ENCODE results near the gene SCG3.

Gene SCG3

DNA sequence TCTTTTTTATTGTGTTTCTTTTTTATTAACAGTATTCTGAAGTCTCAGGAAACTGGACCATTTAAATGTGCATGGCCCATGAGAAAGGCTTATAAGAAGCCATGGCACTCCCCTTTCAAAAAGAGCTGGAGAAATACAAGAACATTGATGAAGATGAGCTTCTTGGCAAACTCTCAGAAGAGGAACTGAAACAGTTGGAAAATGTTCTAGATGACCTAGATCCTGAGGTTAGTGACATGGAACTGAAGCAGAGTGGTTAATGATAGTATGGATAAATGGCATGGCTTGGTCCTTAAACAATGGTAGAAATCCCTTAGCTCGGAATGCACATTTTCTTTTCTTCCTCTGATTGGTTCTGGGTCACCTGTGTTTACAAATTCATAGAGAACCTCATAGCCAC, 85.0 kb downstream of the SCG3 start:
- TF ChIP-seq POLR2AphosphoS5 (IDR thresholded peaks at IDR 0.05; ENCODE audit: low read depth, low read length) (no peak), SIN3A (IDR thresholded peaks at IDR 0.05; ENCODE audit: borderline replicate concordance, insufficient read depth, low read length) (no peak), FOXP2 (optimal IDR thresholded peaks at IDR 0.05; ENCODE audit: borderline replicate concordance, extremely low read depth, extremely low read length, insufficient read depth) (no peak), TAF1 (IDR thresholded peaks at IDR 0.05; ENCODE audit: borderline replicate concordance, insufficient read depth, low read length) (no peak)
- TF ChIP-seq, protein P1, sequence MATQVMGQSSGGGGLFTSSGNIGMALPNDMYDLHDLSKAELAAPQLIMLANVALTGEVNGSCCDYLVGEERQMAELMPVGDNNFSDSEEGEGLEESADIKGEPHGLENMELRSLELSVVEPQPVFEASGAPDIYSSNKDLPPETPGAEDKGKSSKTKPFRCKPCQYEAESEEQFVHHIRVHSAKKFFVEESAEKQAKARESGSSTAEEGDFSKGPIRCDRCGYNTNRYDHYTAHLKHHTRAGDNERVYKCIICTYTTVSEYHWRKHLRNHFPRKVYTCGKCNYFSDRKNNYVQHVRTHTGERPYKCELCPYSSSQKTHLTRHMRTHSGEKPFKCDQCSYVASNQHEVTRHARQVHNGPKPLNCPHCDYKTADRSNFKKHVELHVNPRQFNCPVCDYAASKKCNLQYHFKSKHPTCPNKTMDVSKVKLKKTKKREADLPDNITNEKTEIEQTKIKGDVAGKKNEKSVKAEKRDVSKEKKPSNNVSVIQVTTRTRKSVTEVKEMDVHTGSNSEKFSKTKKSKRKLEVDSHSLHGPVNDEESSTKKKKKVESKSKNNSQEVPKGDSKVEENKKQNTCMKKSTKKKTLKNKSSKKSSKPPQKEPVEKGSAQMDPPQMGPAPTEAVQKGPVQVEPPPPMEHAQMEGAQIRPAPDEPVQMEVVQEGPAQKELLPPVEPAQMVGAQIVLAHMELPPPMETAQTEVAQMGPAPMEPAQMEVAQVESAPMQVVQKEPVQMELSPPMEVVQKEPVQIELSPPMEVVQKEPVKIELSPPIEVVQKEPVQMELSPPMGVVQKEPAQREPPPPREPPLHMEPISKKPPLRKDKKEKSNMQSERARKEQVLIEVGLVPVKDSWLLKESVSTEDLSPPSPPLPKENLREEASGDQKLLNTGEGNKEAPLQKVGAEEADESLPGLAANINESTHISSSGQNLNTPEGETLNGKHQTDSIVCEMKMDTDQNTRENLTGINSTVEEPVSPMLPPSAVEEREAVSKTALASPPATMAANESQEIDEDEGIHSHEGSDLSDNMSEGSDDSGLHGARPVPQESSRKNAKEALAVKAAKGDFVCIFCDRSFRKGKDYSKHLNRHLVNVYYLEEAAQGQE (IDR thresholded peaks at IDR 0.05; ENCODE audit: insufficient read depth in 1 of 2, low read depth in 2 of 2, low read length in 2 of 2) = no peak

DNA sequence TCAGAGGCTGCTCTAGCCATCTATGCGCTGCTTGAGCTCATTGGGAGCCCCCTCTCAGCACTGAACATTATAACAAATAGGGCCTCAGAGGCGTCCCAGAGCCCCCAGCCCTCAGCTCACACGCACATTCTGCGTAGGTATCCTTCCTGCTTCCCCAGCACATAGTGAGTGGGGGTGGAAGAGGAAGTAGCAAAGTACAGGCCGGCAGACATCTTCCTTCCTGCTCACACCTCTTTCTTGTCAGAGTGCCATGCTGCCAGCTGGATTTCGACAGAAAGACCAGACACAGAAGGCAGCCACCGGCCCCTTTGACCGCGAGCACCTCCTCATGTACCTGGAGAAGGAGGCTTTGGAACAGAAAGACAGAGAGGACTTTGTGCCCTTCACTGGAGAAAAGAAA, 86.7 kb downstream of the SCG3 start:
- TF ChIP-seq, protein P1 (IDR thresholded peaks at IDR 0.05; ENCODE audit: insufficient read depth in 1 of 2, low read depth in 2 of 2, low read length in 2 of 2) = no peak
- TF ChIP-seq FOXP2 (optimal IDR thresholded peaks at IDR 0.05; ENCODE audit: borderline replicate concordance, extremely low read depth, extremely low read length, insufficient read depth) (no peak), TAF1 (IDR thresholded peaks at IDR 0.05; ENCODE audit: borderline replicate concordance, insufficient read depth, low read length) (no peak), SIN3A (IDR thresholded peaks at IDR 0.05; ENCODE audit: borderline replicate concordance, insufficient read depth, low read length) (no peak), POLR2AphosphoS5 (IDR thresholded peaks at IDR 0.05; ENCODE audit: low read depth, low read length) (no peak)
